Left ventricle myocardium inferior (tissue), 1 donor: ENCODE measurements around the gene ICAM2. TPM values are rescaled to one million over a fixed set of nuclear protein-coding genes. Genes with fewer than 3 reads are reported as not detected.

Experiments used
- DNase-seq: peaks from one replicate; pipeline ENCODE4 v3.0.0-alpha.2; 2020
- H3K27ac ChIP-seq: fragments of 200-600 bp; replicated peaks from 2 replicates; pipeline ENCODE4 v1.8.0; 2021
- H3K27me3 ChIP-seq: fragments of 200-600 bp; 2 replicates; pipeline ENCODE4 v1.8.0; 2021; ENCODE audit warnings: low read depth
- H3K36me3 ChIP-seq: fragments of 200-600 bp; 2 replicates; pipeline ENCODE4 v1.8.0; 2021
- H3K4me1 ChIP-seq: fragments of 200-600 bp; 2 replicates; pipeline ENCODE4 v1.8.0; 2021
- H3K4me3 ChIP-seq: fragments of 200-600 bp; 2 replicates; pipeline ENCODE4 v1.8.0; 2021; ENCODE audit warnings: mild to moderate bottlenecking, moderate library complexity
- H3K9me3 ChIP-seq: fragments of 200-600 bp; replicated peaks from 2 replicates; pipeline ENCODE4 v1.8.0; 2021
- CTCF ChIP-seq: fragments of 200-600 bp; IDR thresholded peaks from 2 replicates; pipeline ENCODE4 v1.8.0; 2021; ENCODE audit warnings: antibody characterized with exemption, mild to moderate bottlenecking, borderline replicate concordance
- intact Hi-C: fragments of 100-400 bp; cut with micrococcal nuclease; formaldehyde crosslinking; loops from one replicate; pipeline ENCODE4 v1.11.0; 2022
- total RNA-seq: library from RNA; stranded (reverse); fragmentation: NEBNext Ultra II Directional; extraction: Animal tissue kit (Norgen Biotek cat#: 25700); gene quantifications from one replicate; pipeline ENCODE4 v1.2.1, GENCODE V29; 2021
- donor health status: DM: no; HTN: yes; CAD: no; lungs with severe emphysema.

The ICAM2 gene
- total RNA-seq, 1 donor from 2014 or later: 28.2 TPM

- no peaks in the 10 kb centered on the region for H3K27me3 ChIP-seq
- no peaks in the 10 kb centered on the region for H3K36me3 ChIP-seq
- DNase-seq: no peak
- intact Hi-C loops: no loop called here
- peak; percentile 41 for TF ChIP-seq CTCF
- peaks cover 45% of the 10 kb centered on the region for H3K4me1 ChIP-seq
- H3K27ac ChIP-seq: peak overlapping the region; percentile 92
- H3K9me3 ChIP-seq: no peaks in the 10 kb centered on the region
- peak overlapping the region; percentile 67 for H3K4me3 ChIP-seq
These were observed 3.0 kb downstream of the ICAM2 start for GRCh38 chr17:64017381-64017980.

DNA sequence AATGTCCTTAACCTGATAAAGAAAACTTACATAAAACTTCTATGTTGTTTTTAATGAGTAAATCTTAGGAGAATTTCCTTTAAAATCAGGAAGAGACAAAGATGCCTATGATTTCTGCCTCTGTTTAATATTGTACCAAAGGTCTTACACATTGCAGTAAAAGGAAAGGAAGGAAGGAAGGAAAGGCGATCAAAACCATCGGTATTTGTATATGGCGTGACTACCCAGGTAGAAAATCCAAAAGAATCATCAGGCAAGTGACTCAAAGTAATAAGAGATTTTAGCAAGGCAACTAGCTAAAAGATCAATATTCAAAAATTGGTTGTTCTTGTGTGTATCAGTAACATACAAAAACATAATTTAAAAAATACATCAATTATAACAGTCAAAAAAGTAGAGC is 3.5 kb downstream of the ICAM2 start:
- intact Hi-C loops: no loop called here
- no peaks in the 10 kb centered on the region for H3K9me3 ChIP-seq
- peak overlapping the region; percentile 67 for H3K4me3 ChIP-seq
- peaks cover 45% of the 10 kb centered on the region for H3K4me1 ChIP-seq
- TF ChIP-seq CTCF: no peak
- no peaks in the 10 kb centered on the region for H3K36me3 ChIP-seq
- H3K27me3 ChIP-seq: no peaks in the 10 kb centered on the region
- DNase-seq: no peak
- H3K27ac ChIP-seq: peak overlapping the region; percentile 92

- intact Hi-C loops: no loop called here
- Histone ChIP-seq H3K27ac (peak overlapping the region; percentile 92), H3K27me3 (no peaks in the 10 kb centered on the region), H3K36me3 (no peaks in the 10 kb centered on the region), H3K4me1 (peaks cover 43% of the 10 kb centered on the region), H3K4me3 (peak overlapping the region; percentile 67), H3K9me3 (no peaks in the 10 kb centered on the region)
- peak; percentile 34 for TF ChIP-seq CTCF
- no peak for DNase-seq
These were observed 4.1 kb downstream of the ICAM2 start for GRCh38 chr17:64016231-64016784.

DNA sequence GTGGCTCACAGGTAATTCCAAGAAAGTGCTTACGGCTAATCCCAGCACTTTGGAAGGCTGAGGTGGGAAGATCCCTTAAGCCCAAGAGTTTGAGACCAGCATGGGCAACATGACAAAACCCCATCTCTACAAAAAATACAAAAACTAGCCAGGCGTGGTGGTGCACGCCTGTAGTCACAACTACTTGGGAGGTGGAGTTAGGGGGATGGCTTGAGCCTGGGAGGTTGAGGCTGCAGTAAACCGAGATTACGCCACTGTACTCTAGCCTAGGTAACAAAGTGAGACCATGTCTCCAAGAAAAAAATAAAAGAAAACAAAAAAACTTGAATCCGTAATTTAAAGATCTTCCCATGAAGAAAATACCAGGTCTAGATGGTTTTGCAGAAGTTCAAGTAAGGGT is 5.0 kb downstream of the ICAM2 start:
- peaks cover 36% of the 10 kb centered on the region for H3K4me1 ChIP-seq
- H3K9me3 ChIP-seq: no peaks in the 10 kb centered on the region
- peak overlapping the region; percentile 92 for H3K27ac ChIP-seq
- H3K27me3 ChIP-seq: no peaks in the 10 kb centered on the region
- intact Hi-C loops: no loop called here
- no peaks in the 10 kb centered on the region for H3K36me3 ChIP-seq
- peak overlapping the region; percentile 67 for H3K4me3 ChIP-seq
- TF ChIP-seq CTCF: no peak
- no peak for DNase-seq

GRCh38 chr17:64009571-64010402 is 10.6 kb downstream of the ICAM2 start:
- H3K4me1 ChIP-seq: peaks cover 50% of the 10 kb centered on the region
- peak overlapping the region; percentile 89 for H3K27ac ChIP-seq
- no peaks in the 10 kb centered on the region for H3K9me3 ChIP-seq
- DNase-seq: no peak
- no peak for TF ChIP-seq CTCF
- H3K4me3 ChIP-seq: no peak overlapping the region
- intact Hi-C loops: no loop called here
- no peaks in the 10 kb centered on the region for H3K27me3 ChIP-seq
- no peaks in the 10 kb centered on the region for H3K36me3 ChIP-seq
